Testis (tissue), 3 donors: ENCODE measurements around the gene UVRAG. TPM values are rescaled to one million over a fixed set of nuclear protein-coding genes. Genes with fewer than 3 reads are reported as not detected.

Experiments used
- DNase-seq: peaks from one replicate; pipeline ENCODE4 v3.0.0-alpha.2; 2019
- H3K27ac ChIP-seq, 2 donors: fragments of 200-600 bp; sonication (generic); one replicate each; pipeline ENCODE4 v1.5.1; 2019
- H3K27me3 ChIP-seq: fragments of 200-600 bp; sonication (generic); one replicate; pipeline ENCODE4 v1.5.1; 2019
- H3K36me3 ChIP-seq: fragments of 200-600 bp; sonication (generic); one replicate; pipeline ENCODE4 v1.5.1; 2017; ENCODE audit warnings: low read depth; ENCODE audit errors: missing control alignments
- H3K4me1 ChIP-seq: fragments of 200-600 bp; sonication (generic); one replicate; pipeline ENCODE4 v1.5.1; 2019
- H3K4me3 ChIP-seq, 2 donors: fragments of 200-600 bp; sonication (generic); one replicate each; pipeline ENCODE4 v1.5.1; 2017 to 2019
- H3K9me3 ChIP-seq: fragments of 200-600 bp; sonication (generic); one replicate; pipeline ENCODE4 v1.5.1; 2017
- CTCF ChIP-seq, 3 experiments: fragments of 450-650 bp in 2 of 3; fragments of 200-600 bp in 1 of 3; sonication (generic) in 1 of 3; IDR thresholded peaks; one replicate each; pipeline ENCODE4 v1.5.1; 2016 to 2019; ENCODE audit warnings: antibody characterized with exemption in 3 of 3, mild to moderate bottlenecking in 2 of 3, moderate library complexity in 1 of 3
- POLR2A ChIP-seq: fragments of 450-650 bp; IDR thresholded peaks from one replicate; pipeline ENCODE4 v1.6.1; 2017; ENCODE audit warnings: antibody characterized with exemption, mild to moderate bottlenecking, moderate library complexity
- WGBS, 2 donors: methylation state at CpG; one replicate each; pipeline ENCODE4 v1.1.5; 2018; 5-methylcytosine and 5-hydroxymethylcytosine counted together
- intact Hi-C: fragments of 100-400 bp; cut with DNase I; formaldehyde crosslinking; loops from one replicate; pipeline ENCODE4 v1.15.1; 2023; ENCODE audit warnings: low total_unique reads
- polyA plus RNA-seq: library from polyadenylated mRNA; stranded (reverse); fragments of 350-450 nt; fragmentation: Illumina TruSeq; extraction: RNeasy Lipid Tissue Mini Kit (QIAGEN cat#74804); gene quantifications from one replicate; pipeline ENCODE4 v1.2.3, GENCODE V29; 2014; ENCODE audit warnings: low read depth, low replicate concordance; ENCODE audit not compliant: insufficient read depth
- total RNA-seq, 2 donors: library from RNA; depleted of rRNA; stranded (reverse); fragments of >200 nt; gene quantifications; one replicate each; pipeline ENCODE4 v1.2.3, GENCODE V29; 2016

Gene UVRAG
- total and polyA plus RNA-seq, 3 donors from 2014 or later = 10.8 to 22.4 (median 20.1) TPM

DNA sequence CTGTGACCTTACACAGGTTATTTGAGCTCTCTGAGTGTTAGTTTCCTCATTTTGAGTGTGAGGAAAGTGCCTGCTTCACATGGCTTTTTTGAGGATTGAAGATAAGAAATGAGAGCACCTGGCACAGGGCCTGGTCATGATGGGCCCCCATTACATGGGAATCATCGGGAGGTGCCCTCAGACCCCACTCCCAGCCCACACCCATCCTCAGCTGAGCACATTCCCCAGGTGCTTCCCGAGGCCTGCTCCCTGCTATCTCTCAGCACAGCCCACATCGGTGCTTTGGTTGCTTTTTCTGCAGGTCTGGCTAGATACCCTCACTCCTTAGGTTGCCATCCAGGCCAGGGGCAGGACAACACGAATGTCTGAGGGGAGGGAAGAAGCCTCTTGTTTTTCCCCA lies 29.8 kb upstream of the UVRAG start:
- Histone ChIP-seq H3K27ac (no peak overlapping the region), H3K27me3 (no peaks in the 10 kb centered on the region), H3K4me1 (peaks cover 3% of the 10 kb centered on the region), H3K36me3 (no peaks in the 10 kb centered on the region), H3K4me3 (no peak overlapping the region), H3K9me3 (no peaks in the 10 kb centered on the region)
- intact Hi-C loops = no loop called here
- 86 to 90% methylated on average over 2 to 4 of the region's 4 CpGs for WGBS, 2 donors
- no peak for DNase-seq
- TF ChIP-seq CTCF (IDR thresholded peaks at IDR 0.05) = no peak
- TF ChIP-seq POLR2A = no peak

DNA sequence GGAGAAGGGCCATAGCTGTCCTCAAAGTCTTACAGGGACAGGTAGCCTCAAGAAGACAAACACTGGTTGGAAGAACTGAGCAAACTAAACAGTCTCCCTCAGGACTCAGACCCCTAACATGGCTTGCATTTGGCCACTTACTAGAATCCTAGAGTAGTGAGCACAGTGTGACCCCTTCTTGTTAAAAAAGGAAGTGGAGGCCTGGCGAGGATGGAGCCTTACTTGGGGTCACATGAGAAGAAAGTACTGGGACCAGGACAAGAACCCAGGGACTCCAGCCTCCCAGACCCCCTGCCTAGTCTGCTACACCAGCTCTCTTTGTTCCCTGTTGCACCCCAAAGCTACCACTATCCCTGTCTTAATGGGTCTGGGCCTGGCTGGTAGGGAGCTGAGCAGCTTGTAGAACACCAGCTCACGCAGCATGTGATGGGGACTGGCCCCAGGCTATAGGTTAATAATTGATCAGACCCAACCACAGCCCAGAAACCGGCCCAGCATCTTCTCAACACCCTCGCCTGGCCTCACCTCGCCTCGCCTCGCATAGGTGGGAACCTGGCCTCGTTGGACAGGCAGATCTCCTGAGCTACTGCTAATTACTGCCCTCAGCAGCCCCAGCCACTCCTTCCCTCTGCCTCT lies 28.8 kb upstream of the UVRAG start:
- Histone ChIP-seq H3K27me3 (no peaks in the 10 kb centered on the region), H3K27ac (no peak overlapping the region), H3K4me3 (no peak overlapping the region), H3K9me3 (no peaks in the 10 kb centered on the region), H3K4me1 (no peaks in the 10 kb centered on the region), H3K36me3 (no peaks in the 10 kb centered on the region)
- intact Hi-C loops = no loop called here
- no peak for DNase-seq
- TF ChIP-seq CTCF (IDR thresholded peaks at IDR 0.05) (no peak), POLR2A (no peak)
- WGBS, 2 donors = 97 to 100% methylated on average over 8 of the region's 8 CpGs

GRCh38 chr11:75789521-75789920 lies 25.5 kb upstream of the UVRAG start:
- 87 to 100% methylated on average over 3 of the region's 3 CpGs for WGBS, 2 donors
- DNase-seq = no peak
- Histone ChIP-seq H3K4me3 (no peak overlapping the region), H3K4me1 (no peaks in the 10 kb centered on the region), H3K36me3 (no peaks in the 10 kb centered on the region), H3K27ac (no peak overlapping the region), H3K27me3 (no peaks in the 10 kb centered on the region), H3K9me3 (no peaks in the 10 kb centered on the region)
- intact Hi-C loops = no loop called here
- TF ChIP-seq POLR2A = no peak
- no peak for TF ChIP-seq CTCF (IDR thresholded peaks at IDR 0.05)

DNA sequence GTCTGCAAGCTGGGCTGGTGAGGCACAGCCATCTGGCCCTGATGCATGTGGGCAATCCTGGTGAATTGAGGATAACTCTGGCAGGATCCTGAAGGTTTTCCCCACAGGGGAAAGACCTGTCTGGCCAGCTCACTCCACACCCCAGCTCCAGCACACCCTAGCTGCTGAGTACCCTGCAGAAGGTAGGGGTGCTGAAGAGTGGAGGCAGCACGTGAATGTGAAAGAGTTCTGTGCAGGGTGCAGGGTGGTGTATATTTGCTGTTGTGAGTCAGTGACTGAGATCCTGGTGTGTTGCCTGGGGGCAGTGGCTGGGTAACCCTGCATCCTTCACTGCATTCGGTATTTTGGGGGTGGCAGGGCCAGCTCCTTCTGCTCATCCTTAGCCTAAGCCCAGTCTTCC lies 24.0 kb upstream of the UVRAG start:
- intact Hi-C loops = no loop called here
- Histone ChIP-seq H3K9me3 (no peaks in the 10 kb centered on the region), H3K36me3 (no peaks in the 10 kb centered on the region), H3K27ac (no peak overlapping the region), H3K27me3 (no peaks in the 10 kb centered on the region), H3K4me3 (no peak overlapping the region), H3K4me1 (no peaks in the 10 kb centered on the region)
- 80 to 91% methylated on average over 1 to 2 of the region's 2 CpGs for WGBS, 2 donors
- TF ChIP-seq POLR2A (no peak), CTCF (IDR thresholded peaks at IDR 0.05) (no peak)
- no peak for DNase-seq

DNA sequence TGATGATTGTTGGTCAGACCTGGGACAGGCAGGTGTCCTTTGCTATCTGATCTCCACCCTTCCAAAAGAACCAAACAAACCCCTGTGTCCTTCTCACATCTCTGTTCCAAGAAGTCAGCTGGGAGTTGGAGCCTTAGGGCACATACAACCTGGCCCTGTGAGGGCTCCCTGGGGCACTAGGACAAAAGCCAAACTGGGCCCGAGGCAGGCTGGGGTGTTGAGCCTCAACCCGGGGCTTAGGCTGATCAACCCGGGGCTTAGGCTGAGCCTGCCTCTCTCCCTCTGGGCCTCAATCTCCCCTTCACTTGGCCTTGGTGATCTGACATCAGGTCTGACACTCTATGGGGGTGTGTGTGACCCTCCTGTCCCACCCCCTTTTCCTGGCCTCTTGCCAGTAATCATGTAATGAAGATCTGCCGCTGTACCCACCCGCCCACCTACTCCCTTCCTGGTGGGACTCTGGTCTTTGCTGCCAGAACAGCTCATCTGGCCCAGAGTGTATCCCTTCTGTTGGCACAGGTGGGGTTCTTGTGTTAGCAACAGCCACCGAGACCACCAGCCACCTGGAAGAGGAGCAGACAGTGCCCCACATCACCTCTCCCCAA lies 22.8 kb upstream of the UVRAG start:
- WGBS, 2 donors = 82 to 87% methylated on average over 5 to 6 of the region's 6 CpGs

More for the DNA sequence above, 22.8 kb upstream of the UVRAG start:
- Histone ChIP-seq H3K4me1 (no peaks in the 10 kb centered on the region), H3K27me3 (no peaks in the 10 kb centered on the region), H3K4me3 (no peak overlapping the region), H3K36me3 (no peaks in the 10 kb centered on the region), H3K27ac (no peak overlapping the region), H3K9me3 (no peaks in the 10 kb centered on the region)
- no peak for DNase-seq
- TF ChIP-seq POLR2A (no peak), CTCF (IDR thresholded peaks at IDR 0.05) (no peak)
- intact Hi-C loops = no loop called here
